ENCODE data around the gene MAPK10.

Gene MAPK10

DNA sequence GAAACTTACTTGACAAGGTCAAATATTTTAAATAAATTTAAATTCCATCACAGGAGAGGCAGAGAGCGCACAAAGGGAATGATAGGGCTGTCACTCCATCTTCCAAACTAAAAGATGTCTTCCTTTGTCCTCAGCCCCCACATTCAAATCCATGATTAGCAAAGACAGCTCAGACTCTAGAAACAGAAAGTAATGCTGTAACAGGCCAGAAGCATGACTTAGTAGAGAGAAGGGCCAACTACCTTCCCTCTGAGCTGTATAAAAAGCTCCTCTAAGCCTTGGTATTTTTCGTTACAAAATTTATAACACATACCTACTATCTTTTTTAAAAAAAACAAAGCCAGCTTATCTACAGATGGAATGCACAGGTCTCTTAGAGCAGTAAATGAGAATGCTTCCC, 207.4 kb downstream of the MAPK10 start:
- H3K4me3 Mint-ChIP-seq, result no peak overlapping the region
- no peak overlapping the region for H3K27ac Mint-ChIP-seq
- no peaks in the 10 kb centered on the region for H3K36me3 Mint-ChIP-seq
- H3K27me3 Mint-ChIP-seq, result no peaks in the 10 kb centered on the region
- no peaks in the 10 kb centered on the region for H3K4me1 Mint-ChIP-seq (ENCODE audit: low read depth)
- no peaks in the 10 kb centered on the region for H3K9me3 Mint-ChIP-seq (ENCODE audit: low read depth)

DNA sequence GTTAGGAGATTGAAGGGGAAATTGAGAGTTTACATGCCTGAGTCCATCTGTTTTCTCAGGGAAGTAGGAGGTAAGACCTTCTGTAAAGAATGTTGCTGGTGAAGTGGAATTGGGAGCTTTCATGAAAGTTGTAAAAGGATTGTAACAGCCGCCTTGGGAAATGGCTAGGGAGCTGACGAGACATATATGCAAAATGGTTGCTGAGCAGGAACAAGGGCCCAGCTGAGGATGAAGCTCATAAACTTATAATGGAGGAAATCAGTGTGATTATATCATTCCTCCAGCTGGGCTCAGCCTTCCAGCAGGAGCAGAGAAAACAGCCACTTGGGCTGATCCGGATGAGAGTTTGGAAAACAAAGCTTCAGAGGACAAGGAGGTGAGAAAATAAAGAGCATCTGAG, 208.7 kb downstream of the MAPK10 start:
- Mint-ChIP-seq H3K9me3 (ENCODE audit: low read depth) (no peaks in the 10 kb centered on the region), H3K27me3 (no peaks in the 10 kb centered on the region), H3K27ac (no peak overlapping the region), H3K36me3 (no peaks in the 10 kb centered on the region), H3K4me3 (no peak overlapping the region), H3K4me1 (ENCODE audit: low read depth) (no peaks in the 10 kb centered on the region)

DNA sequence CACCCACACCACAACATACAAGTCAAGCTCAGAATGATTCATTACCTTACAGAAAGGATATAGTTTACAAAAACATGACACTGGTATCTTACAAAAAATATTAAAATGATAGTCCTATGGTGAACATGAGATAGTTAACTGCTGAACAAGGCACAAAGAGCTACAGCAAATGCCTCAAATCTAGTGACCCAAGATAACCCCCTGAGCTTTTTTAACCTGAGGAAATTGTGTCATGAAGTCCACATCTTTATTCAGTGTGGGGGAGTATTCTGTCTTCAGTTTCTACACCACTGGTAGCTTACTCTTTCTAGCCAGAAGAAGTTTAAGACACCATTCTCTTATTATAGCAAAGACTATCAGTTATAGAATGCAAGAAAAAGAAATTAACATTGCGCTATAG, 218.7 kb downstream of the MAPK10 start:
- Mint-ChIP-seq H3K36me3 (no peaks in the 10 kb centered on the region), H3K9me3 (ENCODE audit: low read depth) (no peaks in the 10 kb centered on the region), H3K27ac (no peak overlapping the region), H3K4me3 (no peak overlapping the region), H3K4me1 (ENCODE audit: low read depth) (no peaks in the 10 kb centered on the region), H3K27me3 (no peaks in the 10 kb centered on the region)

DNA sequence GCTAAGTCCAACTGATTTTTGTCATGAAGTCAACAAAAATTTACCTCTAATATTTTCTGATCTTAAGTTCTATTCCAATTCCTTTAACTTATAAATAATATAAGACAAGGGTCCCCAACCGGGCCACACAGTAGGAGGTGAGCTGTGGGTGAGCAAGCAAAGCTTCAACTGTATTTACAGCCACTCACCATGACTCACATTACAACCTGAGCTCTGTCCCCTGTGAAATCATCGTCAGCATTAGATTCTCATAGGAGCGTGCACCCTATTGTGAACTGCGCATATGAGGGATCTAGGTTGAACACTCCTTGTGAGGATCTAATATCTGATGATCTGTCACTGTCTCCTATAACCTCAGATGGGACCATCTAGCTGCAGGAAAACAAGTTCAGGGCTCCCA, 227.4 kb downstream of the MAPK10 start:
- Mint-ChIP-seq H3K27ac (no peak overlapping the region), H3K4me3 (no peak overlapping the region), H3K9me3 (ENCODE audit: low read depth) (peaks cover 5% of the 10 kb centered on the region), H3K36me3 (no peaks in the 10 kb centered on the region), H3K27me3 (no peaks in the 10 kb centered on the region), H3K4me1 (ENCODE audit: low read depth) (no peaks in the 10 kb centered on the region)

DNA sequence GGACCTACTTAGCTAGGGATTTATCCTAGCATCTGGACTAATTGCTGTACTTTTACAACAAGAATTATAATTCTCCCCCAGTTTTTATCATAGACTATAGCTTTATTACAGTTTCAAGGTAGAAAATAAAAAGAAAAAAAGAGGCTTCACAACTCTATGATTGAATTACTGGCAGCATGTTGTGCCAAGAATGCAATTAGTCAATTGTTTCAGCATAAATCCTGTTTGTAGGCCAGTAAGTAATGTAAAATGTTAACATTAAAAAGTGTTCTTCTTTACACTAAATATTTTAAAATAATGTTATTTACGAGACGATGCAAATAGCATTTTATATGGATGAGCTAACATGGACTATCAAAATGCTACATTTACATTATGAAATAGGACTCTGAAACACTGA, 228.4 kb downstream of the MAPK10 start:
- H3K27ac Mint-ChIP-seq, result no peak overlapping the region
- H3K4me3 Mint-ChIP-seq, result no peak overlapping the region
- H3K36me3 Mint-ChIP-seq, result no peaks in the 10 kb centered on the region
- H3K27me3 Mint-ChIP-seq, result no peaks in the 10 kb centered on the region
- H3K9me3 Mint-ChIP-seq (ENCODE audit: low read depth), result peaks cover 5% of the 10 kb centered on the region
- no peaks in the 10 kb centered on the region for H3K4me1 Mint-ChIP-seq (ENCODE audit: low read depth)

DNA sequence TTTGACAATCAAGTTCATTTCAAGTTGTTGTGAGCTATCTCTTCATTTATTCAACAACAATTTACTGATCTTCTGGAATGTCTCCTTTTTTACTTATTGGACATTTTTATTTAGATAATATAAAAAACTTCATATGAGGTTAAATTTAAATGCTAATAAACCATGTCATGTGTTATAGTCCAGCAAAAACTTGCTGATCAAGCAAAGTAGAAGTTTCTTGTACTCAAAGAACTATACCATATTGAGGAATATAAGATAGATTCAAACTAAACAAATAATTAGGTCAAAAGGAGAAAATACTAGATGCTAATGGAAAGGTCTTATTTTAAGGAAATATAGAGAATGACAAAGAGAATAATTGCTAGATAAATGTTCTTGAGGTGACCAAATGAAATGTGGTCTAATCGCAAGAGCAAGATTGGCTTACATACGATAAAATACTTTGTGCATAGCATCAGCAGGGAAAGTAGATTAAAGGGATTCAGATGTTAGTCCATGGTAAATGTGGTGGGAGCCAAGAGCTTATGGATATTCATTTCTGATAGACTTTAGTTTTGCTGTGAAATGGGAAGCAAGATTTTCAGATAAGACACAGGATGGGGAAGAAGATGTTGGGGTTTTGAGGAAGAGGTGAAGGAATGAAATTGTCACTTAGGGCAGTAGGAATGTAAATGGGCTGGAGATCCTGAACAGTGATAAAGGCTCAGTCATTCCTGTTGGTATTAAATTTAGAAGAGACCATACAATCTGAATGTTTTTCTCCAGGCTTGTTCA, 229.5 kb downstream of the MAPK10 start:
- Mint-ChIP-seq H3K36me3 (no peaks in the 10 kb centered on the region), H3K4me1 (ENCODE audit: low read depth) (no peaks in the 10 kb centered on the region), H3K27ac (no peak overlapping the region), H3K4me3 (no peak overlapping the region), H3K27me3 (no peaks in the 10 kb centered on the region), H3K9me3 (ENCODE audit: low read depth) (peaks cover 5% of the 10 kb centered on the region)

DNA sequence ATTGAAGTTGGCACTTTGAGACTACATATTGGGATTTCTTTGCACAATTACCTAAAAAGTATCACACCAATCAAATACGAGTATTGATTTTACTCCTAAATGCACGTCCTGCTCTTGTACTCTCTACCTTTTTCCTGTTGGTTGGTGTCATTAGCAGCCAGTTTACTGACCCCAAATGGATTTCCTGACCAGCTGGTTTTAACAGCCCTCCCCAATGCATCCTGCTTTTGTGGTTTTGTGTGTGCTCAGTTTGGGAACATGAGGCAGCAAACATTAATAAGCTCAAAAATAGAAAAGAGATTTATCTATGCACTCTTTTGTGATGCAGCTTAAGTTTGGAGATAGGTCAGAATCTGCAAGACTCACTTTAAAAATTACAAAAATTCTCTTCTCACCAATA, 230.3 kb downstream of the MAPK10 start:
- no peaks in the 10 kb centered on the region for H3K36me3 Mint-ChIP-seq
- no peaks in the 10 kb centered on the region for H3K4me1 Mint-ChIP-seq (ENCODE audit: low read depth)
- H3K27ac Mint-ChIP-seq, result no peak overlapping the region
- no peaks in the 10 kb centered on the region for H3K27me3 Mint-ChIP-seq
- no peak overlapping the region for H3K4me3 Mint-ChIP-seq
- peaks cover 5% of the 10 kb centered on the region for H3K9me3 Mint-ChIP-seq (ENCODE audit: low read depth)

DNA sequence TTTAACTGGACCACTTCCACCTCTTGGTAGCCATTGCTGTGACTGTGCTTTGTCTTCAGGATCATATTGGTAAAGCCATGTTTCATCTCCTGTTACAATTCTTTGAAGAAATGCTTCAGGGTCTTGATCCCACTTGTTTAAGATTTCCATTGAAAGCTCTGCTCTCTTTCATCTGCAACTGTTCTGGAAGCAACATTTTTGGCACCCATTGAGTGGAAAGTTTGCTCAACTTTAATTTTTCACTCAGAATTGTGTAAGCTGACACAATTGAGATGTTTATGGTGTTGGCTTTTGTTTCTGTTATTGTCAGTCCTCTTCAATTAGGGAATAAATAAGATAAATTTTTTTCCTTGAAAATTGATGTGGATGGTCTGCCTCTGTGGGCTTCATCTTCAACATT, 237.4 kb downstream of the MAPK10 start:
- no peaks in the 10 kb centered on the region for H3K4me1 Mint-ChIP-seq (ENCODE audit: low read depth)
- H3K27me3 Mint-ChIP-seq, result no peaks in the 10 kb centered on the region
- H3K27ac Mint-ChIP-seq, result no peak overlapping the region
- no peaks in the 10 kb centered on the region for H3K36me3 Mint-ChIP-seq
- no peak overlapping the region for H3K4me3 Mint-ChIP-seq
- no peaks in the 10 kb centered on the region for H3K9me3 Mint-ChIP-seq (ENCODE audit: low read depth)

DNA sequence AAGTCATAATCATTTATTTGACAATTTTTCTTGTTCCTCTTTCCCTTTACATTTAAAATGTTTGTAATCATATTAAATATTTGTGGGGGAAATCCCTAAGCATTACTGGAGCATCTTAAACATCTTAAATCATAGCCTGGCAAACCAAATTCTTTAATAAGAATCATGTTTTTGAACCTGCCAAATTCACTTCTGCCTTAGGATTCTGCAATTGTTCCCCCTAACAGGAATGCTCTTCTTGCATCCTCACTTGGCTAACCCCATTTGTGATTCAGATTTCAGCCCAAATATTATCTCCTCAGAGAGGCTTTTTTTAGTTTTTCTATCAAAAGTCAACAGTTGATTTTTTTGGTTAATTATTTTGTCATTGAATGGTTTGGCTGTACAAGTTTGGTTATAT, 241.1 kb downstream of the MAPK10 start:
- Mint-ChIP-seq H3K4me3 (no peak overlapping the region), H3K36me3 (no peaks in the 10 kb centered on the region), H3K4me1 (ENCODE audit: low read depth) (no peaks in the 10 kb centered on the region), H3K27ac (no peak overlapping the region), H3K9me3 (ENCODE audit: low read depth) (no peaks in the 10 kb centered on the region), H3K27me3 (no peaks in the 10 kb centered on the region)

DNA sequence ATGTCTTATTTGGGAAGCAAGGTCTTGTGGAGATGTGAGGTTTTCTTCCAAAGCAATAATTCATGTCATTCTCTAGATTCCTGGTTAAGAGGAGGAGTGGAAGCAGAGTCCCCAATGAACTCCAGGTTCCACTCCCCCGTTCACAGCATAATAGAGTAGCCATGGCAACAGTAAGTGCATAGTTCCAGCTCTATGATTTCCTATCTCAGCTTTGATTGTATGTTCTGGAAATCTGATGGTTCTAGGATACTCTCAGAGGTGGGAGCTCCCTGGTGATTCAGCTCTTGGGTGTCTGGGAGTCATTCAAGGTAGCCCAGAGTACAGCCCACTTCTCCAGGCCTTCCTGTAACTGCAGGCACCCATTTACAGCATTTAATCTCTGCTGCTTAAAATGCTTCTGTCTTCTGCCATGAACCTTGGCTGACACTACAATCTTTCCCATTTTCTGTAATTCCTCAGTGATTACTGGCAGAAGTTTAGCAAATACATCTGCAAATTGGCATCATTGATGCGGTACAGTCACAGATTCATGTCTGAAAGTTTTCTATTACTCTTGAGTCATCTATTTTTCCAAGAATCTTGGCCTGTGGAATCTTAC, 242.0 kb downstream of the MAPK10 start:
- Mint-ChIP-seq H3K36me3 (no peaks in the 10 kb centered on the region), H3K9me3 (ENCODE audit: low read depth) (no peaks in the 10 kb centered on the region), H3K4me1 (ENCODE audit: low read depth) (no peaks in the 10 kb centered on the region), H3K4me3 (no peak overlapping the region), H3K27ac (no peak overlapping the region), H3K27me3 (no peaks in the 10 kb centered on the region)

DNA sequence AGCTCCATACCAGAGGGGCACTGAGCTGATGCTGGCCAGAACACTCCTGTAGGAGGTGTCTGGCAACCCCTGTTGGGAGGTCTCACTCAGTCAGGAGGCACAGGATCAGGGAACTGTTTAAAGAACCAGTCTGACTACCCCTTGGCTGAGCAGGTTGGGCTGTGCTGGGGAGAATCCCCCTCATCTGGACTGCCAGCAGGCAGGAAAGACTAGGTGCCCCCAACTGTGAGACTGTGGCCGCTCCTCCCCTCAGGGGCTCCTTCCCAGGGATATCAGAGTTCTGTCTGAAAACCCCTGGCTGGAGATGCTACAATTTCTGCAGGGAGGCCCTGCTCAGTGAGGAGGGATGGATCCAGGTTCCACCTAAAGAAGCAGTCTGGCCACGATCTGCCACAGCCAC, 245.3 kb downstream of the MAPK10 start:
- no peaks in the 10 kb centered on the region for H3K27me3 Mint-ChIP-seq
- H3K36me3 Mint-ChIP-seq, result no peaks in the 10 kb centered on the region
- H3K4me3 Mint-ChIP-seq, result no peak overlapping the region
- peaks cover 4% of the 10 kb centered on the region for H3K9me3 Mint-ChIP-seq (ENCODE audit: low read depth)
- H3K4me1 Mint-ChIP-seq (ENCODE audit: low read depth), result no peaks in the 10 kb centered on the region
- H3K27ac Mint-ChIP-seq, result no peak overlapping the region

DNA sequence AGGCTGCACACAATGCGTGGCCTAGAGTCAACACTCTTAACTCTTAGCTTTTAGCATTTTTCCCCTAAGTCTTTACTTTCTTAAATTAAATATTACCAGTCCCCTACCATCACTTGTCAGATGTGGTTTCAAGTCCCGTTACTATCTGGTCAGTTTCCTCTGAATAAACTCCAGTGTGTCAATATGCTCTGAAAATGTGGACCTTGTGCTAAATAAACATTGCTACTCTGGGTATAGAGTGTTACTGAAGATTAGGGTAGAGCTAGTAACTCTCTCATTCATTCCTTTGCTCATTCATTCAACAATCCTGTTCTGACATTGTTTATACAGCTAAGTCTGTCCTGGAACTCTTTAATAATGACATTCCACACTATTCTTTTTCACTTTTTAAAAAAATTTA, 251.0 kb downstream of the MAPK10 start:
- Mint-ChIP-seq H3K27ac (no peak overlapping the region), H3K4me3 (no peak overlapping the region), H3K9me3 (ENCODE audit: low read depth) (peaks cover 11% of the 10 kb centered on the region), H3K27me3 (no peaks in the 10 kb centered on the region), H3K36me3 (no peaks in the 10 kb centered on the region), H3K4me1 (ENCODE audit: low read depth) (no peaks in the 10 kb centered on the region)

DNA sequence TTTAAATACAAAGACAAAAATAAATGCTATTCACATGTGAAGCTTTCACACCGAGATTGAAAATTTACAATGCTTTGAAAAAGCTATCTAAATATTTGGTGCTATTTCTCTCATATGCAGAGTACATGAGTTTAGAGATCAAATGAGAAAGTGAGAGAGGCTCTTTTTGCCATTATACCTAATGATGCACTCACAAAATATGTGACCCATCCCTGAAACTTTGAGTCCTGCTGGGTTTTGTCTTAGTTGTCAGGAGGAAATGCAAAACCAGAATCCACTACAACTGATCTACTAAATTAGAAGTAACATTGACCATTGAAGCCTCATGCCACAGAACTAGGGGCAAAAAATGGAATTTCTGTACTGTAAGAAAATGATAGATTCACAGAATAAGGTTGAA, 251.7 kb downstream of the MAPK10 start:
- H3K27ac Mint-ChIP-seq, result no peak overlapping the region
- H3K27me3 Mint-ChIP-seq, result no peaks in the 10 kb centered on the region
- H3K4me1 Mint-ChIP-seq (ENCODE audit: low read depth), result no peaks in the 10 kb centered on the region
- peaks cover 11% of the 10 kb centered on the region for H3K9me3 Mint-ChIP-seq (ENCODE audit: low read depth)
- H3K36me3 Mint-ChIP-seq, result no peaks in the 10 kb centered on the region
- H3K4me3 Mint-ChIP-seq, result no peak overlapping the region

DNA sequence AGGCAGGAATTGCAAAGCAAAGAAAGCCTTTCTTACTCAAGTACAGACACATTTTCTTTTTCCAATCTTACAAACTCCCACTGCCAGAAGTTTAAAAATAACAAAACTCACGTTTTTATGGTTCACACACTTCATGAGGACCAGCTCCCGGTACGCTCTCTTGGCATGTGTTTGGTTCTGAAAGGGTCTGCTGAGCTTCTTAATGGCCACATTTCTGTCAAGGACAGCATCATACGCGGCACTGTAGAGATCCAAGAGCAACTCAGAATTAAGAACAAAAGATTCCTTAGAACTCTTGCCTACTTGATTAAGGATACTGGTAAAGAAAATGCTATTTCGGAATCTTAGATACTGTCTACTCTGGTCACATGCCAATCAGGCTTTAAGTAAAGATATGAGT, 252.7 kb downstream of the MAPK10 start:
- H3K9me3 Mint-ChIP-seq (ENCODE audit: low read depth), result peaks cover 7% of the 10 kb centered on the region
- no peak overlapping the region for H3K27ac Mint-ChIP-seq
- no peaks in the 10 kb centered on the region for H3K27me3 Mint-ChIP-seq
- H3K36me3 Mint-ChIP-seq, result no peaks in the 10 kb centered on the region
- no peaks in the 10 kb centered on the region for H3K4me1 Mint-ChIP-seq (ENCODE audit: low read depth)
- no peak overlapping the region for H3K4me3 Mint-ChIP-seq

DNA sequence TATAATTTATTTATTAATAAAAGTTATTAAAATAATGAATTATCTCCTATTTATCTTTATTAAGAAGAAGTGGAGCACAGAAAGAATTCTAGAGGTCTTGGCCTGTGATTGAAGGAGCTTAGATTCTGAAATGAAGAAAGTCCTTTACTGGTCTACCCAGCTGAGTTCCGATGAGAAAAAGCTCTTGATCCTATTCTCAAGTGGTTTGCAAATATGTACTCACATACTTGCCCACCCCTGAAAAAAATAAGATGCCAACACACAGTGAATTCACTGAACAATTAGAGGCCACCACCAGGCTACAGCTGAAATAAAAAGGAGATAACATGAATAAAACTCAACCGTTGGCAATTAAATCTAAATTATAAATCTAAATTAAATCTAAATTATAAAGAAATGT, 253.4 kb downstream of the MAPK10 start:
- Mint-ChIP-seq H3K4me1 (ENCODE audit: low read depth) (no peaks in the 10 kb centered on the region), H3K36me3 (no peaks in the 10 kb centered on the region), H3K27ac (no peak overlapping the region), H3K4me3 (no peak overlapping the region), H3K9me3 (ENCODE audit: low read depth) (peaks cover 7% of the 10 kb centered on the region), H3K27me3 (no peaks in the 10 kb centered on the region)

DNA sequence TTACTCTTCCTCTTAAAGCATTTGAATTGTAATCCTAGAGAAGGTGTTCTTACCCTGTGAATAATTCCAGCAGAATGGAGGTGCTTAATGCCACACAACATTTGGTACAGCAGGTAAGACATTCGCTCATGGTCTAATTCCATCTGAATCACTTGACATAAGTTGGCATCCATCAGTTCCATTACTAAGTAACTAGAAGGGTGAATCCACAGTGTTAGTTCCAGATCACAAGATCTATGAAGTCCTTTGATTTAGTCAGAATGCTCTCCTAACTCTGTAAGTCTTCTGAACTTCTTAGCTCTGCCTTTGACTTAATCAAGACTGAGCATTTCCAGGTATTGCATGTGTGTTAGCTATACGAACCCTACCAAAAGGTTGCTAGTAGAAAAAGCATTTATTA, 258.0 kb downstream of the MAPK10 start:
- Mint-ChIP-seq H3K9me3 (ENCODE audit: low read depth) (peaks cover 3% of the 10 kb centered on the region), H3K27me3 (no peaks in the 10 kb centered on the region), H3K36me3 (no peaks in the 10 kb centered on the region)

More for the DNA sequence above, 258.0 kb downstream of the MAPK10 start:
- H3K4me3 Mint-ChIP-seq, result no peak overlapping the region
- no peak overlapping the region for H3K27ac Mint-ChIP-seq
- H3K4me1 Mint-ChIP-seq (ENCODE audit: low read depth), result no peaks in the 10 kb centered on the region
